Fibroblast of lung (primary cell): Measurements from ENCODE around the gene RNLS. TPM values are rescaled to one million over a fixed set of nuclear protein-coding genes. Genes with fewer than 3 reads are reported as not detected.

Source experiments
- DNase-seq, 2 donors: peaks; one replicate each; pipeline versions ENCODE4 v3.0.0 to v3.0.0-alpha.2; 2010; ENCODE audit warnings: low read depth in 2 of 2
- H2AFZ ChIP-seq: 2 replicates; pipeline ENCODE4 v1.5.1; 2012; ENCODE audit warnings: low read length, control low read depth, inconsistent platforms
- H3K27ac ChIP-seq: 2 replicates; pipeline ENCODE4 v1.5.1; 2011; ENCODE audit warnings: low read length, control low read depth; ENCODE audit not compliant: insufficient read depth
- H3K27me3 ChIP-seq: 2 replicates; pipeline ENCODE4 v1.5.1; 2011; ENCODE audit warnings: mild to moderate bottlenecking, low read length; ENCODE audit not compliant: control insufficient read depth, insufficient read depth
- H3K36me3 ChIP-seq: 2 replicates; pipeline ENCODE4 v1.5.1; 2011; ENCODE audit warnings: low read length; ENCODE audit not compliant: control insufficient read depth, insufficient read depth
- H3K4me1 ChIP-seq: 2 replicates; pipeline ENCODE4 v1.5.1; 2011; ENCODE audit warnings: low read length; ENCODE audit not compliant: control insufficient read depth, insufficient read depth; ENCODE audit errors: extremely low read depth
- H3K4me2 ChIP-seq: 2 replicates; pipeline ENCODE4 v1.5.1; 2011; ENCODE audit warnings: low read length, control low read depth; ENCODE audit not compliant: insufficient read depth; ENCODE audit errors: extremely low read depth
- H3K4me3 ChIP-seq, 4 experiments: fragments of 200-600 bp in 1 of 4; sonication (generic) in 1 of 4; replicated peaks in 1 of 4; 2 replicates each; pipeline ENCODE4 v1.5.1; 2011 to 2016; ENCODE audit warnings: low read length in 4 of 4, low read depth in 3 of 4, mild to moderate bottlenecking in 3 of 4, control low read depth in 2 of 4, inconsistent platforms in 1 of 4, mixed read lengths in 1 of 4; ENCODE audit not compliant: insufficient read depth in 1 of 4; ENCODE audit errors: control extremely low read depth in 1 of 4
- H3K79me2 ChIP-seq: 2 replicates; pipeline ENCODE4 v1.5.1; 2012; ENCODE audit warnings: mild to moderate bottlenecking, low read length, inconsistent platforms; ENCODE audit not compliant: control insufficient read depth, insufficient read depth
- H3K9ac ChIP-seq: 2 replicates; pipeline ENCODE4 v1.5.1; 2011; ENCODE audit warnings: mild to moderate bottlenecking, low read length, control low read depth; ENCODE audit not compliant: insufficient read depth
- H3K9me3 ChIP-seq: 2 replicates; pipeline ENCODE4 v1.5.1; 2012; ENCODE audit warnings: low read depth, low read length; ENCODE audit not compliant: control insufficient read depth, insufficient read depth
- H4K20me1 ChIP-seq: 2 replicates; pipeline ENCODE4 v1.5.1; 2011; ENCODE audit warnings: low read length; ENCODE audit not compliant: control insufficient read depth, insufficient read depth; ENCODE audit errors: extremely low read depth
- EZH2 ChIP-seq: IDR thresholded peaks from 2 replicates; pipeline ENCODE4 v1.5.1; 2012; ENCODE audit warnings: low read length, control low read depth, mild to moderate bottlenecking; ENCODE audit errors: missing control alignments
- polyA plus RNA-seq, 2 donors: library from polyadenylated mRNA; depleted of rRNA in 1 of 2; stranded (reverse) in 1 of 2; unstranded in 1 of 2; fragments of >200 nt; gene quantifications; 2 replicates each; pipeline ENCODE4 v1.2.1, GENCODE V29; 2011 to 2012; ENCODE audit warnings: missing spikeins in 1 of 2
- total RNA-seq: library from RNA; depleted of rRNA; stranded (reverse); fragments of >200 nt; gene quantifications from 2 replicates; pipeline ENCODE4 v1.2.1, GENCODE V29; 2014
- TF ChIP-seq, protein P1 (sequence below), 2 donors: IDR thresholded peaks in 1 of 2; conservative IDR thresholded peaks in 1 of 2; 1 replicate in 1 of 2; 2 replicates in 1 of 2; pipeline ENCODE4 v1.5.1; 2011 to 2012; ENCODE audit warnings: low read length in 2 of 2, control low read depth in 1 of 2, inconsistent platforms in 1 of 2, low read depth in 1 of 2, mild to moderate bottlenecking in 1 of 2

The RNLS gene
- total and polyA plus RNA-seq, 2 donors (not counting 1 experiment from before 2014, with no cell fraction given), result 16.5 to 18.4 TPM

DNA sequence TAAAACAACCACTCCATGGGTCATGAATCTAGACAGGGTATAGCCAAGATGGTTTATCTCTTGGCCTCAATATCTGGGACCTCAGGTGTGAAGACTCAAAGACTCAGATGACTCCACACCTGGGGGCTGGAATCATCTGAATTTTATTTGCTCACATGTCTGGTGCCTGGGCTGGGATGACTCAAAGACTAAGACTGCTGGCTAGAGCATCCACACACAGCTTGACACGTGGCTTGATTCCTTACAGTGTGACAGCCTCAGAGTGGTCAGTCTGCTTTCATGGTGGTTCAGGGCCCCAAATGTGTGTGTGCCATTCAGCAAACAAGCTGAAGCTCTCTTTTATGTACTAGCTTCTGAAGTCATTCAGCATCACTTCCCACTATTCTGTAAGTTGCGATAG lies 333.7 kb downstream of the RNLS start:
- H3K9me3 ChIP-seq, result no peaks in the 10 kb centered on the region
- no peak overlapping the region for H2AFZ ChIP-seq
- no peak overlapping the region for H3K27ac ChIP-seq
- H3K27me3 ChIP-seq, result no peaks in the 10 kb centered on the region
- H3K9ac ChIP-seq, result no peak overlapping the region
- DNase-seq, result peak in 1 of 2 donors; percentile 37
- TF ChIP-seq EZH2, result no peak
- TF ChIP-seq, protein P1, sequence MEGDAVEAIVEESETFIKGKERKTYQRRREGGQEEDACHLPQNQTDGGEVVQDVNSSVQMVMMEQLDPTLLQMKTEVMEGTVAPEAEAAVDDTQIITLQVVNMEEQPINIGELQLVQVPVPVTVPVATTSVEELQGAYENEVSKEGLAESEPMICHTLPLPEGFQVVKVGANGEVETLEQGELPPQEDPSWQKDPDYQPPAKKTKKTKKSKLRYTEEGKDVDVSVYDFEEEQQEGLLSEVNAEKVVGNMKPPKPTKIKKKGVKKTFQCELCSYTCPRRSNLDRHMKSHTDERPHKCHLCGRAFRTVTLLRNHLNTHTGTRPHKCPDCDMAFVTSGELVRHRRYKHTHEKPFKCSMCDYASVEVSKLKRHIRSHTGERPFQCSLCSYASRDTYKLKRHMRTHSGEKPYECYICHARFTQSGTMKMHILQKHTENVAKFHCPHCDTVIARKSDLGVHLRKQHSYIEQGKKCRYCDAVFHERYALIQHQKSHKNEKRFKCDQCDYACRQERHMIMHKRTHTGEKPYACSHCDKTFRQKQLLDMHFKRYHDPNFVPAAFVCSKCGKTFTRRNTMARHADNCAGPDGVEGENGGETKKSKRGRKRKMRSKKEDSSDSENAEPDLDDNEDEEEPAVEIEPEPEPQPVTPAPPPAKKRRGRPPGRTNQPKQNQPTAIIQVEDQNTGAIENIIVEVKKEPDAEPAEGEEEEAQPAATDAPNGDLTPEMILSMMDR (conservative IDR thresholded peaks at IDR 0.05 in 1 of 2, IDR thresholded peaks at IDR 0.05 in 1 of 2; ENCODE audit: low read depth in 1 of 2, low read length in 2 of 2), result no peak
- H3K4me1 ChIP-seq, result peaks cover 13% of the 10 kb centered on the region
- H3K79me2 ChIP-seq, result no peaks in the 10 kb centered on the region
- H3K36me3 ChIP-seq, result no peaks in the 10 kb centered on the region
- no peak overlapping the region for H3K4me2 ChIP-seq
- H4K20me1 ChIP-seq, result no peaks in the 10 kb centered on the region
- H3K4me3 ChIP-seq, result no peak overlapping the region

- H3K27ac ChIP-seq, result no peak overlapping the region
- no peaks in the 10 kb centered on the region for H3K27me3 ChIP-seq
- no peak overlapping the region for H3K4me2 ChIP-seq
- H3K9me3 ChIP-seq, result no peaks in the 10 kb centered on the region
- TF ChIP-seq EZH2, result no peak
- TF ChIP-seq, protein P1 (conservative IDR thresholded peaks at IDR 0.05 in 1 of 2, IDR thresholded peaks at IDR 0.05 in 1 of 2; ENCODE audit: low read depth in 1 of 2, low read length in 2 of 2), result no peak
- H2AFZ ChIP-seq, result no peak overlapping the region
- peaks cover 20% of the 10 kb centered on the region for H3K4me1 ChIP-seq
- no peaks in the 10 kb centered on the region for H3K79me2 ChIP-seq
- H3K36me3 ChIP-seq, result no peaks in the 10 kb centered on the region
- H3K9ac ChIP-seq, result no peak overlapping the region
- no peaks in the 10 kb centered on the region for H4K20me1 ChIP-seq
- H3K4me3 ChIP-seq, result no peak overlapping the region
- DNase-seq, result no peak
Measured at GRCh38 chr10:88246675-88247074, 336.4 kb downstream of the RNLS start.

GRCh38 chr10:88245974-88246511 lies 337.1 kb downstream of the RNLS start:
- Histone ChIP-seq H3K4me2 (peak overlapping the region; percentile 53), H3K4me1 (peaks cover 20% of the 10 kb centered on the region), H3K27ac (no peak overlapping the region), H2AFZ (peak overlapping the region; percentile 9), H3K9me3 (no peaks in the 10 kb centered on the region), H4K20me1 (no peaks in the 10 kb centered on the region), H3K36me3 (no peaks in the 10 kb centered on the region), H3K79me2 (no peaks in the 10 kb centered on the region), H3K9ac (no peak overlapping the region), H3K4me3 (no peak overlapping the region), H3K27me3 (no peaks in the 10 kb centered on the region)
- TF ChIP-seq EZH2, result no peak
- TF ChIP-seq, protein P1 (conservative IDR thresholded peaks at IDR 0.05 in 1 of 2, IDR thresholded peaks at IDR 0.05 in 1 of 2; ENCODE audit: low read depth in 1 of 2, low read length in 2 of 2), result no peak
- peak; percentile 61 to 89 for DNase-seq
